WERI-Rb-1 (cell line): ENCODE measurements around the gene UBE4A.

ENCODE experiments used
- DNase-seq: peaks from one replicate; pipeline ENCODE4 v3.0.0-alpha.2; 2020
- H3K27ac ChIP-seq: fragments of 250-450 bp; sonication (Bioruptor Pico); 2 replicates; pipeline ENCODE4 v1.5.1; 2020; ENCODE audit warnings: mild to moderate bottlenecking, moderate library complexity
- H3K27me3 ChIP-seq: fragments of 250-450 bp; sonication (Bioruptor Pico); 2 replicates; pipeline ENCODE4 v1.5.1; 2021; ENCODE audit warnings: mild to moderate bottlenecking, low read depth, moderate library complexity; ENCODE audit not compliant: insufficient read depth, severe bottlenecking
- H3K36me3 ChIP-seq: fragments of 250-450 bp; sonication (Bioruptor Pico); 2 replicates; pipeline ENCODE4 v1.5.1; 2020; ENCODE audit warnings: mild to moderate bottlenecking, moderate library complexity
- H3K4me3 ChIP-seq: 2 replicates; pipeline ENCODE4 v1.5.1; 2011; ENCODE audit warnings: low read depth, mild to moderate bottlenecking, control low read depth, low read length
- H3K9me3 ChIP-seq: fragments of 250-450 bp; sonication (Bioruptor Pico); 2 replicates; pipeline ENCODE4 v1.5.1; 2021; ENCODE audit warnings: mild to moderate bottlenecking, moderate library complexity; ENCODE audit not compliant: severe bottlenecking
- TF ChIP-seq, protein P1 (sequence below): IDR thresholded peaks from 2 replicates; pipeline ENCODE4 v1.5.1; 2011; ENCODE audit warnings: low read depth, mild to moderate bottlenecking, control low read depth, inconsistent platforms, low read length

The UBE4A gene

GRCh38 chr11:118434123-118434552, 74.7 kb downstream of the UBE4A start:
- Histone ChIP-seq H3K4me3 (peak overlapping the region; percentile 58), H3K27me3 (no peaks in the 10 kb centered on the region), H3K36me3 (peaks cover 7% of the 10 kb centered on the region), H3K27ac (peak overlapping the region; percentile 95), H3K9me3 (no peaks in the 10 kb centered on the region)
- TF ChIP-seq, protein P1, sequence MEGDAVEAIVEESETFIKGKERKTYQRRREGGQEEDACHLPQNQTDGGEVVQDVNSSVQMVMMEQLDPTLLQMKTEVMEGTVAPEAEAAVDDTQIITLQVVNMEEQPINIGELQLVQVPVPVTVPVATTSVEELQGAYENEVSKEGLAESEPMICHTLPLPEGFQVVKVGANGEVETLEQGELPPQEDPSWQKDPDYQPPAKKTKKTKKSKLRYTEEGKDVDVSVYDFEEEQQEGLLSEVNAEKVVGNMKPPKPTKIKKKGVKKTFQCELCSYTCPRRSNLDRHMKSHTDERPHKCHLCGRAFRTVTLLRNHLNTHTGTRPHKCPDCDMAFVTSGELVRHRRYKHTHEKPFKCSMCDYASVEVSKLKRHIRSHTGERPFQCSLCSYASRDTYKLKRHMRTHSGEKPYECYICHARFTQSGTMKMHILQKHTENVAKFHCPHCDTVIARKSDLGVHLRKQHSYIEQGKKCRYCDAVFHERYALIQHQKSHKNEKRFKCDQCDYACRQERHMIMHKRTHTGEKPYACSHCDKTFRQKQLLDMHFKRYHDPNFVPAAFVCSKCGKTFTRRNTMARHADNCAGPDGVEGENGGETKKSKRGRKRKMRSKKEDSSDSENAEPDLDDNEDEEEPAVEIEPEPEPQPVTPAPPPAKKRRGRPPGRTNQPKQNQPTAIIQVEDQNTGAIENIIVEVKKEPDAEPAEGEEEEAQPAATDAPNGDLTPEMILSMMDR: no peak
- no peak for DNase-seq

DNA sequence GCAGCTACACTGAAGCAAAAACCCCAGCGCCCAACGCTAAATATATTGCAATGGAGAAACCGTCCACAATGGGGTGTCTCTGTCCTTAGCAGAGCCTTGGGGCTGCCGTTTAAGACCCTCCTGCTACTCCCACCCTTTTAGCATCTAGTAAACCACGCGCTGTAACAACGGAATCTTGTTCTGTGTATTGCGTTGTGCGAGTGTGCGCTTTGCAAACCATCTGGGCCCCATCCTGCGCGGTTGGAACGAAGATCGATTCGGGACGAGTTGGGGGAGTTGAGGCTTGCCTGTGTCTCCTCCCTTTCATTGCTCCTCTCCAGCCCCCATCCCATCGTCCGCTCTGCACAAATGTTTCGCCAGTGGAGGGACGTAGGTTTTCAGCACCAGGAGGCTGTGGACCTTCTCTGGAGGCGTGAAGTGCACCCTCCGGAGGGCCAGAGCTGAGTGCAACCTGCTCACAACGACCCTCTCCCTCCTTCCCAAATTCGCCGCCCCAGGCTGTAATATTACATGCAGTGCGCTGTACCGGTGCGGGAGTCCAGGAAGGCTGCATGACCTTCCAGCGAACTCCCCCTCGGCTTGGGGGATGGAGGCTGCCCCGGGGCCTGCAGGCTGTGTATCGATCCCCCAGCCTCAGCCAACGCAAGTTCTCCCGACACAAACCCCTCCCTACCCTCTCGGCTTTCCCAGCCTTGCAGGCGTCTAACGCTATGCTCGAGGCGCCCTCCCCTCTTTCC, 75.3 kb downstream of the UBE4A start:
- TF ChIP-seq, protein P1: no peak
- no peaks in the 10 kb centered on the region for H3K27me3 ChIP-seq
- peaks cover 12% of the 10 kb centered on the region for H3K36me3 ChIP-seq
- peak overlapping the region; percentile 58 for H3K4me3 ChIP-seq
- H3K9me3 ChIP-seq: no peaks in the 10 kb centered on the region
- DNase-seq: peak; percentile 64
- H3K27ac ChIP-seq: peak overlapping the region; percentile 95

DNA sequence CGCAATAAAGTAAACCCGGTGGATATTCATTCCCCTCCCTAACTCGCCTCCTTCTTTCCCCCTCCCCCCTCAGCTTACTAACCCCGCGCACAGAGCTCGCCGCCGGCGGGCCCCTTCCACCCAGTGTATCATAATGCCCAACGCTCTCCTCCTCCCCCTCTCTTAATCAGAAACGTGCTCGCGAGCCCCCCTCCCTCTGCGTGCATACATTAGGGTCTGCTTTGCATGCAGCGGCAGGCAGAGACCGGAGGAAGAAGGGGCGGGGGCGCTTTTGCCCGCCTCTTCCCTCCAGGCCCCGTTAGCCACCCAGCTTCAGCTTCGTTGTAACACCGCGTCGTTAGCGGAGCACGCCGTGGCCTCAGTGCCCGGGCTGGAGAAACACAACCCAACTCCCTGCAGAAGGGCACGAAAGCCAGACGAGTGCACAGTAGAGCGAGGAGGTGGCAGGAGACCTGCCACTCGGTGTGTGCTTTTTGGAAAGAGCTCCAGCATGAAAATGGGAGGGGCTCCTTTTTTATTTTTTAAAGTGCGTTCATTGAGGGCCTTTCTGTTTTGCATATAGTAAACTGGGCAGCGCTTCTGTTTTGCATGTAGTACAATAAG, 76.0 kb downstream of the UBE4A start:
- peak; percentile 97 for DNase-seq
- Histone ChIP-seq H3K9me3 (no peaks in the 10 kb centered on the region), H3K4me3 (peak overlapping the region; percentile 58), H3K36me3 (peaks cover 19% of the 10 kb centered on the region), H3K27me3 (no peaks in the 10 kb centered on the region), H3K27ac (peak overlapping the region; percentile 95)
- TF ChIP-seq, protein P1: no peak

DNA sequence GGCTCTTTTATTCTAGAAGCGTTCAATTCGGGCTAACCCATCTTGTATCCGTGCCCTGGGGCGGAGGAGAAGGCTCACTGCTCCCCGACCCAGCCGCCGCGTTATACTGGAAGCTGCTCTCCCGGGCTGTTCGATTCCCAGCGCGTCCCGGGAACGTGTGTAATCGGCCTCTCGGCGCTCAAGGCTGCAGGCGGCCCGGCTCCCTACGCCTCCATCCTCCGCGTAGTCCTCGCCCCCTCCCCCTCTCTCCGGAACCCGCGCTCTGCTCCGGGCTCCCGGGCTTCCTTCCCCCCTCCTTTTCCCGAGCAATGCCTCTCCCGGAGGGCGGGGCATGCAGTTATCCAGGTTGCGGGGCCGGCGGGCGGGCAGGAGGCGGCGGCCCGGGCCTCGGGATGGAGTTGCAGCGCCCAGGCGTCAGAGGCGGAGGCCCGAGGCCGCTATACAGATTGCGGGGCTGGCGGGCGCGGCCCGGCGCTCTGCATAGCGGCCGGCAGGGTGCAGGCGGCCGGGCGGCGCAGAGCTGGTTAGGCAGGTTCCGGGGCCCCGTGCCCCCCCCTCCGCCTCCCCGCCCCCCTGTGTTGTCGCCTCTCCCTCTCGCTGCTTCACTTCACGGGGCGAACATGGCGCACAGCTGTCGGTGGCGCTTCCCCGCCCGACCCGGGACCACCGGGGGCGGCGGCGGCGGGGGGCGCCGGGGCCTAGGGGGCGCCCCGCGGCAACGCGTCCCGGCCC, 76.7 kb downstream of the UBE4A start, which contains the start of gene KMT2A:
Gene KMT2A, plus strand, starts transcription at position 600 of the 732 bp plus-strand sequence. Its CDS starts 21 bp downstream, at position 621.
- Histone ChIP-seq H3K36me3 (peaks cover 24% of the 10 kb centered on the region), H3K27me3 (no peaks in the 10 kb centered on the region), H3K9me3 (no peaks in the 10 kb centered on the region), H3K4me3 (peak within 1 kb of the TSS; percentile 95), H3K27ac (peak within 1 kb of the TSS; percentile 95)
- peak; percentile 99 for DNase-seq
- TF ChIP-seq, protein P1: no peak

DNA sequence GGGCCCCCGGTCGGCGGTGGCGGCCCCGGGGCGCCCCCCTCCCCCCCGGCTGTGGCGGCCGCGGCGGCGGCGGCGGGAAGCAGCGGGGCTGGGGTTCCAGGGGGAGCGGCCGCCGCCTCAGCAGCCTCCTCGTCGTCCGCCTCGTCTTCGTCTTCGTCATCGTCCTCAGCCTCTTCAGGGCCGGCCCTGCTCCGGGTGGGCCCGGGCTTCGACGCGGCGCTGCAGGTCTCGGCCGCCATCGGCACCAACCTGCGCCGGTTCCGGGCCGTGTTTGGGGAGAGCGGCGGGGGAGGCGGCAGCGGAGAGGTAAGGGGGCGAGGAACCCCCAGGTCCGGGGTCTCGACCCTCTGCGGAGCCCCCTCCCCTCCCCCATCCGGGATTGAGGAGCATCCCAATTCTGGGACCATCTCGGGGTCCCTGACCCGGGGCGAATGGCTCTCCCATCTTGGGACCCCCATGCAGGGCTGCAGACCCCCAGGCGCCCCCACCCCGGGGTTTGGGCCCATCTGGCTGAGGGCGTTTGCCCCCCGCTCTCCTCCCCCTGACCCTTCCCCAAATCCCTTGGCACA, 77.3 kb downstream of the UBE4A start:
- H3K27ac ChIP-seq: peak overlapping the region; percentile 93
- H3K27me3 ChIP-seq: no peaks in the 10 kb centered on the region
- DNase-seq: peak; percentile 18
- TF ChIP-seq, protein P1: no peak
- peak overlapping the region; percentile 95 for H3K4me3 ChIP-seq
- no peaks in the 10 kb centered on the region for H3K9me3 ChIP-seq
- peaks cover 27% of the 10 kb centered on the region for H3K36me3 ChIP-seq
